H1 (cell line): ENCODE data around the gene GTF3C5. TPM values are rescaled to one million over a fixed set of nuclear protein-coding genes. Genes with fewer than 3 reads are reported as not detected.

Source experiments
- CTCF ChIA-PET: fragments of 300-600 bp; sonication (Branson Sonifier 250); formaldehyde crosslinking; loops from one replicate; lab custom pipeline; 2021; ENCODE audit not compliant: partially characterized antibody; lab: Charles Lee
- POLR2A ChIA-PET: fragments of 300-600 bp; sonication (Branson Sonifier 250); formaldehyde crosslinking; loops from one replicate; lab custom pipeline; 2021; ENCODE audit warnings: inconsistent platforms; ENCODE audit not compliant: partially characterized antibody; lab: Charles Lee
- DNase-seq, 2 experiments: peaks; one replicate each; pipeline versions ENCODE4 v3.0.0 to v3.0.0-alpha.2; 2010 to 2022; ENCODE audit warnings: low spot score in 2 of 2, low read depth in 1 of 2, mixed read lengths in 1 of 2
- FAIRE-seq: peaks from 2 replicates; lab custom pipeline; 2011; peaks lifted over from hg19 to GRCh38; lab: Jason Lieb, UNC
- H2AFZ ChIP-seq: 2 replicates; pipeline ENCODE4 v1.8.1; 2012; ENCODE audit warnings: low read length, inconsistent platforms
- H2AK5ac ChIP-seq: 2 replicates; pipeline ENCODE4 v1.6.1; 2013; ENCODE audit warnings: low read depth, low read length
- H2BK120ac ChIP-seq: replicated peaks from 2 replicates; pipeline ENCODE3; 2013; ENCODE audit warnings: low read depth, low read length, inconsistent platforms
- H2BK12ac ChIP-seq: 2 replicates; pipeline ENCODE4 v1.6.1; 2013; ENCODE audit warnings: low read depth, low read length
- H2BK15ac ChIP-seq: 2 replicates; pipeline ENCODE4 v1.6.1; 2013; ENCODE audit warnings: low read length
- H2BK20ac ChIP-seq: 2 replicates; pipeline ENCODE4 v1.6.1; 2013; ENCODE audit warnings: low read length
- H2BK5ac ChIP-seq: 2 replicates; pipeline ENCODE4 v1.6.1; 2013; ENCODE audit warnings: low read depth, low read length
- H3K14ac ChIP-seq: 2 replicates; pipeline ENCODE4 v1.6.1; 2013; ENCODE audit warnings: inconsistent platforms; ENCODE audit not compliant: insufficient read length
- H3K18ac ChIP-seq: 2 replicates; pipeline ENCODE4 v1.6.1; 2013; ENCODE audit warnings: low read length; ENCODE audit errors: extremely low read depth
- H3K23ac ChIP-seq: 2 replicates; pipeline ENCODE4 v1.6.1; 2013; ENCODE audit warnings: inconsistent platforms; ENCODE audit not compliant: insufficient read length
- H3K23me2 ChIP-seq: 2 replicates; pipeline ENCODE4 v1.6.1; 2013; ENCODE audit warnings: low read depth, low read length
- H3K27ac ChIP-seq: 2 replicates; pipeline ENCODE4 v1.6.1; 2011; ENCODE audit warnings: low read depth, low read length, inconsistent platforms
- H3K27me3 ChIP-seq, 4 experiments: replicated peaks in 1 of 4; 1 replicate in 1 of 4; 2 replicates in 3 of 4; pipeline versions ENCODE4 v1.6.1 to v1.8.1; 2011 to 2013; ENCODE audit warnings: low read length in 3 of 4, mild to moderate bottlenecking in 3 of 4, inconsistent platforms in 2 of 4, mixed read lengths in 2 of 4, moderate library complexity in 1 of 4; ENCODE audit not compliant: control insufficient read depth in 3 of 4, insufficient read depth in 3 of 4; ENCODE audit errors: extremely low read depth in 1 of 4
- H3K36me3 ChIP-seq, 4 experiments: 2 replicates each; pipeline versions ENCODE4 v1.6.1 to v1.8.1; 2011 to 2013; ENCODE audit warnings: mild to moderate bottlenecking in 4 of 4, low read length in 3 of 4, moderate library complexity in 2 of 4, control low read depth in 1 of 4, inconsistent platforms in 1 of 4; ENCODE audit not compliant: insufficient read depth in 4 of 4, control insufficient read depth in 2 of 4
- H3K4ac ChIP-seq: replicated peaks from 2 replicates; pipeline ENCODE3; 2013; ENCODE audit warnings: low read length, low read depth, mixed read lengths, inconsistent platforms; ENCODE audit not compliant: insufficient read length
- H3K4me1 ChIP-seq, 4 experiments: replicated peaks in 1 of 4; 1 replicate in 1 of 4; 2 replicates in 3 of 4; pipeline versions ENCODE4 v1.6.1 to v1.8.1; 2011 to 2013; ENCODE audit warnings: low read length in 3 of 4, inconsistent platforms in 2 of 4, mixed read lengths in 1 of 4; ENCODE audit not compliant: insufficient read depth in 4 of 4, control insufficient read depth in 3 of 4
- H3K4me2 ChIP-seq, 2 experiments: 2 replicates each; pipeline versions ENCODE4 v1.6.1 to v1.8.1; 2011 to 2013; ENCODE audit warnings: low read depth in 2 of 2, low read length in 2 of 2, control low read depth in 1 of 2, inconsistent platforms in 1 of 2, mild to moderate bottlenecking in 1 of 2; ENCODE audit not compliant: insufficient read depth in 1 of 2
- H3K4me3 ChIP-seq, 4 experiments: fragments of 200-600, 300-600 bp in 1 of 4; sonication (generic), shearing (Covaris generic), sonication (Bioruptor Twin) in 1 of 4; 2 replicates each; pipeline versions ENCODE4 v1.5.1 to v1.8.1; 2011 to 2016; ENCODE audit warnings: low read length in 4 of 4, low read depth in 3 of 4, control low read depth in 2 of 4, inconsistent platforms in 2 of 4, mild to moderate bottlenecking in 2 of 4, mixed read lengths in 1 of 4, moderate library complexity in 1 of 4; ENCODE audit not compliant: insufficient read depth in 2 of 4; ENCODE audit errors: extremely low read depth in 1 of 4
- H3K56ac ChIP-seq: replicated peaks from 2 replicates; pipeline ENCODE3; 2013; ENCODE audit warnings: low read depth, mild to moderate bottlenecking, mixed read lengths, low read length, inconsistent platforms; ENCODE audit not compliant: insufficient read length
- H3K79me1 ChIP-seq: 2 replicates; pipeline ENCODE4 v1.6.1; 2013; ENCODE audit warnings: low read depth, low read length, control low read depth
- H3K79me2 ChIP-seq, 2 experiments: 2 replicates each; pipeline versions ENCODE4 v1.6.1 to v1.8.1; 2012 to 2013; ENCODE audit warnings: low read length in 2 of 2, mild to moderate bottlenecking in 2 of 2, inconsistent platforms in 1 of 2; ENCODE audit not compliant: insufficient read depth in 2 of 2, control insufficient read depth in 1 of 2
- H3K9ac ChIP-seq, 4 experiments: replicated peaks in 1 of 4; 1 replicate in 1 of 4; 2 replicates in 3 of 4; pipeline versions ENCODE4 v1.6.1 to v1.8.1; 2011 to 2013; ENCODE audit warnings: low read depth in 3 of 4, low read length in 3 of 4, control low read depth in 2 of 4, mild to moderate bottlenecking in 2 of 4, moderate library complexity in 2 of 4, inconsistent platforms in 1 of 4; ENCODE audit errors: extremely low read depth in 1 of 4
- H3K9me3 ChIP-seq, 2 experiments: 2 replicates each; pipeline versions ENCODE4 v1.6.1 to v1.8.1; 2012 to 2013; ENCODE audit warnings: mild to moderate bottlenecking in 2 of 2, moderate library complexity in 2 of 2, control low read depth in 1 of 2, inconsistent platforms in 1 of 2, low read depth in 1 of 2, low read length in 1 of 2, mixed read lengths in 1 of 2; ENCODE audit not compliant: insufficient read depth in 2 of 2
- H4K20me1 ChIP-seq, 2 experiments: replicated peaks in 1 of 2; 2 replicates each; pipeline versions ENCODE3 to v1.8.1; 2011 to 2013; ENCODE audit warnings: inconsistent platforms in 2 of 2, low read length in 2 of 2, mild to moderate bottlenecking in 1 of 2; ENCODE audit not compliant: insufficient read depth in 2 of 2, control insufficient read depth in 1 of 2
- H4K5ac ChIP-seq: 2 replicates; pipeline ENCODE4 v1.6.1; 2013; ENCODE audit warnings: low read length, low read depth, mixed read lengths, inconsistent platforms; ENCODE audit not compliant: insufficient read length
- H4K8ac ChIP-seq: 2 replicates; pipeline ENCODE4 v1.8.0; 2013; ENCODE audit warnings: mild to moderate bottlenecking, moderate library complexity, low read length, inconsistent platforms; ENCODE audit not compliant: insufficient read depth; ENCODE audit errors: extremely low read depth
- H4K91ac ChIP-seq: replicated peaks from 2 replicates; pipeline ENCODE3; 2013; ENCODE audit warnings: low read length, mixed read lengths, inconsistent platforms; ENCODE audit not compliant: insufficient read length
- BACH1 ChIP-seq: IDR thresholded peaks from 2 replicates; pipeline ENCODE4 v1.6.1; 2012; ENCODE audit warnings: low read length, improper control_type of control experiment
- BCL11A ChIP-seq, 2 experiments: IDR thresholded peaks; one replicate each; pipeline ENCODE4 v1.6.1; 2011; ENCODE audit warnings: low read depth in 2 of 2, low read length in 2 of 2, mild to moderate bottlenecking in 2 of 2
- CBX8 ChIP-seq: fragments of 300-800, 300-1000 bp; sonication (generic); IDR thresholded peaks from 2 replicates; pipeline ENCODE4 v1.7.1; 2016; ENCODE audit warnings: low read depth, low read length, borderline replicate concordance
- CHD1 ChIP-seq: IDR thresholded peaks from 2 replicates; pipeline ENCODE4 v1.6.1; 2012; ENCODE audit warnings: low read depth, low read length, improper control_type of control experiment
- CTBP2 ChIP-seq: IDR thresholded peaks from 2 replicates; pipeline ENCODE4 v1.7.0; 2011; ENCODE audit warnings: borderline replicate concordance, mild to moderate bottlenecking, moderate library complexity, mixed read lengths, low read length; ENCODE audit not compliant: insufficient read depth, insufficient read length
- HDAC2 ChIP-seq, 2 experiments: fragments of 300-600 bp in 1 of 2; sonication (generic) in 1 of 2; IDR thresholded peaks; 2 replicates each; pipeline ENCODE4 v1.6.1; 2011 to 2012; ENCODE audit warnings: low read depth in 2 of 2, low read length in 2 of 2, mild to moderate bottlenecking in 2 of 2, moderate library complexity in 2 of 2, borderline replicate concordance in 1 of 2, inconsistent platforms in 1 of 2
- KDM4A ChIP-seq: IDR thresholded peaks from one replicate; pipeline ENCODE4 v1.7.1; 2012; ENCODE audit warnings: low read depth, mild to moderate bottlenecking, moderate library complexity, low read length, inconsistent platforms; ENCODE audit not compliant: severe bottlenecking
- MAFK ChIP-seq: IDR thresholded peaks from 2 replicates; pipeline ENCODE4 v1.6.1; 2012; ENCODE audit warnings: low read depth, mild to moderate bottlenecking, improper control_type of control experiment, low read length
- NANOG ChIP-seq: IDR thresholded peaks from 2 replicates; pipeline ENCODE4 v1.6.1; 2011; ENCODE audit warnings: low read length, low read depth, mild to moderate bottlenecking, inconsistent platforms; ENCODE audit not compliant: insufficient read depth, poor library complexity, severe bottlenecking
- POLR2A ChIP-seq, 2 experiments: IDR thresholded peaks; 1 replicate in 1 of 2; 2 replicates in 1 of 2; pipeline ENCODE4 v1.6.1; 2011; ENCODE audit warnings: low read depth in 2 of 2, low read length in 2 of 2, mild to moderate bottlenecking in 2 of 2; ENCODE audit errors: control extremely low read depth in 1 of 2
- POU5F1 ChIP-seq: IDR thresholded peaks from 2 replicates; pipeline ENCODE4 v1.6.1; 2011; ENCODE audit warnings: low read depth, mild to moderate bottlenecking, low read length, moderate library complexity
- RBBP5 ChIP-seq: IDR thresholded peaks from 2 replicates; pipeline ENCODE4 v1.7.1; 2012; ENCODE audit warnings: low read depth, mild to moderate bottlenecking, inconsistent platforms, low read length, moderate library complexity, borderline replicate concordance
- SRF ChIP-seq: IDR thresholded peaks from 2 replicates; pipeline ENCODE4 v1.6.1; 2011; ENCODE audit warnings: mild to moderate bottlenecking, low read depth, low read length, moderate library complexity
- SUZ12 ChIP-seq: fragments of 200-600 bp; sonication (generic); IDR thresholded peaks from 2 replicates; pipeline ENCODE4 v1.6.1; 2012; ENCODE audit warnings: mild to moderate bottlenecking, inconsistent platforms, low read length, moderate library complexity, mixed read lengths
- WGBS, 2 experiments: shearing (Covaris generic) in 1 of 2; methylation state at CpG; one replicate each; pipeline versions ENCODE4 v1.1.6 to v1.1.7; 2013 to 2015; ENCODE audit warnings: low lambda C conversion rate in 2 of 2, mixed read lengths in 2 of 2, inconsistent platforms in 1 of 2, low coverage in 1 of 2, missing lambda C conversion rate in 1 of 2; ENCODE audit not compliant: insufficient replicate concordance in 2 of 2, insufficient coverage in 1 of 2, insufficient read length in 1 of 2; ENCODE audit errors: extremely low coverage in 1 of 2, missing lambda C conversion rate in 1 of 2; 5-methylcytosine and 5-hydroxymethylcytosine counted together
- polyA plus RNA-seq, 7 experiments: library from polyadenylated mRNA; depleted of rRNA in 3 of 7; stranded (reverse) in 5 of 7; unstranded in 2 of 7; fragments of >200 nt in 5 of 7; fragments of 200-250 nt in 2 of 7; gene quantifications; 1 replicate in 5 of 7; 2 replicates in 1 of 7; 4 replicates in 1 of 7; pipeline versions ENCODE4 v1.2.1 to v1.2.3, GENCODE V29; 2011 to 2013; ENCODE audit warnings: missing spikeins in 2 of 7, mixed read lengths in 2 of 7
- total RNA-seq: library from RNA; stranded (reverse); fragmentation: NEBNext Ultra II Directional; extraction: Animal tissue kit (Norgen Biotek cat#: 25700); gene quantifications from 2 replicates; pipeline ENCODE4 v1.2.1, GENCODE V29; 2021
- TF ChIP-seq, protein P1 (sequence below): IDR thresholded peaks from 2 replicates; pipeline ENCODE4 v1.6.1; 2012; ENCODE audit warnings: inconsistent platforms

The GTF3C5 gene
- total and polyA plus RNA-seq, 2 of the 8 experiments (the other 6 are each of a cell fraction or from before 2014, with no cell fraction given) = 78.7 to 87.1 TPM

GRCh38 chr9:132985071-132985350 is 45.8 kb upstream of the GTF3C5 start:
- CTCF ChIA-PET = interaction anchor here (1.2 to 3.0 kb wide), 2 partner anchors 37 to 39 kb away, joined by 7 to 10 read pairs; no protein-coding TSS in a partner anchor
- TF ChIP-seq BCL11A (IDR thresholded peaks at IDR 0.05; ENCODE audit: low read depth in 2 of 2, low read length in 2 of 2) (no peak), NANOG (no peak), KDM4A (no peak), CTBP2 (no peak), POLR2A (IDR thresholded peaks at IDR 0.05; ENCODE audit: control extremely low read depth in 1 of 2, low read depth in 2 of 2, low read length in 2 of 2) (no peak), HDAC2 (IDR thresholded peaks at IDR 0.05; ENCODE audit: borderline replicate concordance in 1 of 2, low read depth in 2 of 2, low read length in 2 of 2) (no peak), POU5F1 (no peak), BACH1 (no peak), MAFK (no peak), SRF (no peak), SUZ12 (no peak), RBBP5 (no peak), CBX8 (no peak), CHD1 (no peak)
- TF ChIP-seq, protein P1, sequence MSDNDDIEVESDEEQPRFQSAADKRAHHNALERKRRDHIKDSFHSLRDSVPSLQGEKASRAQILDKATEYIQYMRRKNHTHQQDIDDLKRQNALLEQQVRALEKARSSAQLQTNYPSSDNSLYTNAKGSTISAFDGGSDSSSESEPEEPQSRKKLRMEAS = no peak

More at GRCh38 chr9:132985071-132985350, 45.8 kb upstream of the GTF3C5 start:
- H2AFZ ChIP-seq = no peak overlapping the region
- H2BK120ac ChIP-seq = no peak overlapping the region
- H3K4me3 ChIP-seq = no peak overlapping the region
- H3K18ac ChIP-seq = no peak overlapping the region
- H3K79me1 ChIP-seq = no peaks in the 10 kb centered on the region
- H2BK15ac ChIP-seq = no peak overlapping the region
- H3K56ac ChIP-seq = no peak overlapping the region
- H3K27me3 ChIP-seq = peaks cover 0 to 5% (median 1%) of the 10 kb centered on the region in 4 experiments; a peak in 2 of 7 replicates
- H3K9ac ChIP-seq = no peak overlapping the region
- no peaks in the 10 kb centered on the region for H3K79me2 ChIP-seq
- no peak overlapping the region for H2BK5ac ChIP-seq
- H3K27ac ChIP-seq = no peak overlapping the region
- no peaks in the 10 kb centered on the region for H3K23me2 ChIP-seq
- H2BK12ac ChIP-seq = no peak overlapping the region
- no peak for DNase-seq
- H3K4me2 ChIP-seq = no peak overlapping the region
- no peak overlapping the region for H2BK20ac ChIP-seq
- POLR2A ChIA-PET = interaction anchor here (1.6 kb wide), 1 partner anchor 10 kb away, joined by 3 read pairs; no protein-coding TSS in a partner anchor
- H4K91ac ChIP-seq = no peak overlapping the region
- H4K8ac ChIP-seq = no peak overlapping the region
- H3K9me3 ChIP-seq = no peaks in the 10 kb centered on the region
- H3K36me3 ChIP-seq = no peaks in the 10 kb centered on the region
- H2AK5ac ChIP-seq = no peak overlapping the region
- H3K23ac ChIP-seq = no peak overlapping the region
- H4K5ac ChIP-seq = no peak overlapping the region
- no peak overlapping the region for H3K14ac ChIP-seq
- 67% methylated on average over 1 of the region's 4 CpGs; no CpG with 5 or more reads in 1 of the 2 experiments for WGBS, 2 experiments
- no peaks in the 10 kb centered on the region for H4K20me1 ChIP-seq
- H3K4me1 ChIP-seq = no peaks in the 10 kb centered on the region; a peak in 1 of 7 replicates
- no peak for FAIRE-seq
- H3K4ac ChIP-seq = no peak overlapping the region
